Epithelial cell of esophagus (primary cell): ENCODE data around the gene KRTAP20-2.

ENCODE experiments used
- DNase-seq: peaks from one replicate; pipeline ENCODE4 v3.0.0; 2010; ENCODE audit warnings: low read depth
- H3K4me3 ChIP-seq: 2 replicates; pipeline ENCODE4 v1.5.1; 2011; ENCODE audit warnings: mild to moderate bottlenecking, low read length, control low read depth
- CTCF ChIP-seq: IDR thresholded peaks from 2 replicates; pipeline ENCODE4 v1.5.1; 2011; ENCODE audit warnings: low read depth, mild to moderate bottlenecking, low read length, control low read depth, inconsistent platforms; ENCODE audit not compliant: insufficient read depth; ENCODE audit errors: missing control alignments

Gene KRTAP20-2

GRCh38 chr21:30672985-30673650 lies 38.1 kb downstream of the KRTAP20-2 start:
- no peak overlapping the region for H3K4me3 ChIP-seq
- TF ChIP-seq CTCF, result no peak
- DNase-seq, result no peak

GRCh38 chr21:30674312-30674711 lies 39.3 kb downstream of the KRTAP20-2 start:
- no peak for DNase-seq
- no peak overlapping the region for H3K4me3 ChIP-seq
- no peak for TF ChIP-seq CTCF

GRCh38 chr21:30676737-30677136 lies 41.7 kb downstream of the KRTAP20-2 start:
- peak; percentile 2 for DNase-seq
- TF ChIP-seq CTCF, result no peak
- H3K4me3 ChIP-seq, result no peak overlapping the region

GRCh38 chr21:30680586-30680985 lies 45.6 kb downstream of the KRTAP20-2 start:
- DNase-seq, result no peak
- no peak for TF ChIP-seq CTCF
- no peak overlapping the region for H3K4me3 ChIP-seq

GRCh38 chr21:30684506-30684905 lies 49.5 kb downstream of the KRTAP20-2 start:
- H3K4me3 ChIP-seq, result no peak overlapping the region
- no peak for TF ChIP-seq CTCF
- DNase-seq, result no peak
